Erythroblast (primary cell): ENCODE results near the gene WSB1.

Experiments
- GATA1 ChIP-seq: IDR thresholded peaks from 2 replicates; pipeline ENCODE4 v1.6.1; 2011; ENCODE audit warnings: low read depth, mild to moderate bottlenecking, control low read depth, low read length, moderate library complexity
- POLR2A ChIP-seq: IDR thresholded peaks from 2 replicates; pipeline ENCODE4 v1.6.1; 2011; ENCODE audit warnings: mild to moderate bottlenecking, low read length

DNA sequence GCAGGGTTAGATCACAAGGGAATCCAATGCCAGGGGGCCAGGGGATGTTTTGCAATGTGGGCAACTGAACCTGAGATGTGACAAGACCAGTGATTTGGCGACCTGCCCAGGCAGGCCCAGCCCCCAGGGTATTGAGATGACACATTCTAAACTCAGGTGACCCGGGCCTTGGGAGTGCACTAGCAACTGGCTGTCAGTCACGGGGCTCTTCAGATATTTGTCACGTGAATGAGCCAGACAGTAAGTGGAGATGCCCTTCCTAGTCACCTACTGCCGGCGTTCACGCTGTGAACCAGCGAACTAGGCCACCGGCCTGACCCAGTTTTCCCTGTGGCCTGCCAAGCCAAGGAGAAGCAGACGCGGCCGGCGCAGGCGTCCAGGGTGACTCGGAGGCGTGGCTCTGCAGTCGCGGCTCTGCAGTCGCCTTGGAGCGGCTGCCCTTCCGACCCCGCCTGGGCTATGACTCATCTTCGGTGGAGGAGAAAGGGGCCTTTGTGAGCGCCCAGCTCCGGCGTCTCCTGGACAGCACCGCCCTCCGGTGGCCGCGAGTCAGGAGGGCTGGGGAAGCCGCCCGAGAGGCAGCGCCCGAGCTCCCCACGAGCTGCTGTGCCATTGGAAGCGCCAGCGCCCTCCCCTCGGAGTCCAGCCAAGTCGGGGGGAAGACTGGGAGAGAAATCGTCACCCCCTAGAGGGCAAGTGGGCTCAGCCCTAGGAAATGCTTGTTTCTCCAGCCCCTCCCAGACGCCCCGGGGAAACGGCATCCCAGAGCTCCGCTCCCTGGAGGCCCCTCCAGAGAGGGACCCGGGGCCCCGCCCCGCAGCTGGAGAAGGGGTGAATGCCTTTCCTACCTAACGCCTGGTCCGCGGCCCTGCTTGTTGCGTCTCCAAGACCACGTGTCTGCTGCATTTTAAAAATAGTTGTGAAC lies 38.8 kb downstream of the WSB1 start:
- no peak for TF ChIP-seq POLR2A
- TF ChIP-seq GATA1, result no peak
